Activated naive CD8-positive, alpha-beta T cell (primary cell): ENCODE data around the gene GPR68.
A peak's percentile ranks its signal among the peaks of the same experiment; 100 is the strongest.
"Not testable (repeated sequence)": the region's sequence is repeated elsewhere in the genome, so short reads cannot be mapped to it uniquely, and the experiment has no call there.

ENCODE experiments used
- H3K27ac Mint-ChIP-seq: one replicate; pipeline ENCODE4 v1.8.0; 2021; ENCODE audit warnings: mixed read lengths
- H3K27me3 Mint-ChIP-seq: one replicate; pipeline ENCODE4 v1.8.0; 2021; ENCODE audit warnings: mixed read lengths
- H3K36me3 Mint-ChIP-seq: one replicate; pipeline ENCODE4 v1.8.0; 2021; ENCODE audit warnings: mixed read lengths
- H3K4me1 Mint-ChIP-seq: one replicate; pipeline ENCODE4 v1.8.0; 2021; ENCODE audit warnings: low read depth, mixed read lengths
- H3K4me3 Mint-ChIP-seq: one replicate; pipeline ENCODE4 v1.8.0; 2021; ENCODE audit warnings: mild to moderate bottlenecking, mixed read lengths
- H3K9me3 Mint-ChIP-seq: one replicate; pipeline ENCODE4 v1.8.0; 2021; ENCODE audit warnings: low read depth, mixed read lengths

Gene GPR68

GRCh38 chr14:91232052-91232451, 12.5 kb downstream of the GPR68 start:
- H3K27me3 Mint-ChIP-seq: no peaks in the 10 kb centered on the region
- H3K9me3 Mint-ChIP-seq: no peaks in the 10 kb centered on the region
- peaks cover 10% of the 10 kb centered on the region for H3K36me3 Mint-ChIP-seq
- peak overlapping the region; percentile 35 for H3K4me3 Mint-ChIP-seq
- peaks cover 62% of the 10 kb centered on the region for H3K4me1 Mint-ChIP-seq
- peak overlapping the region; percentile 99 for H3K27ac Mint-ChIP-seq

- H3K4me3 Mint-ChIP-seq: peak overlapping the region; percentile 82
- H3K9me3 Mint-ChIP-seq: no peaks in the 10 kb centered on the region
- peaks cover 10% of the 10 kb centered on the region for H3K36me3 Mint-ChIP-seq
- H3K27ac Mint-ChIP-seq: peak overlapping the region; percentile 99
- no peaks in the 10 kb centered on the region for H3K27me3 Mint-ChIP-seq
- peaks cover 67% of the 10 kb centered on the region for H3K4me1 Mint-ChIP-seq
Measured at GRCh38 chr14:91231446-91231845, 13.1 kb downstream of the GPR68 start.

GRCh38 chr14:91230397-91231035, 14.0 kb downstream of the GPR68 start:
- peaks cover 75% of the 10 kb centered on the region for H3K4me1 Mint-ChIP-seq
- H3K36me3 Mint-ChIP-seq: peaks cover 12% of the 10 kb centered on the region
- peak overlapping the region; percentile 82 for H3K4me3 Mint-ChIP-seq
- no peaks in the 10 kb centered on the region for H3K9me3 Mint-ChIP-seq
- peak overlapping the region; percentile 99 for H3K27ac Mint-ChIP-seq
- no peaks in the 10 kb centered on the region for H3K27me3 Mint-ChIP-seq

- Mint-ChIP-seq H3K4me1 (peaks cover 83% of the 10 kb centered on the region), H3K9me3 (no peaks in the 10 kb centered on the region), H3K27me3 (no peaks in the 10 kb centered on the region), H3K36me3 (peaks cover 13% of the 10 kb centered on the region), H3K4me3 (peak overlapping the region; percentile 82), H3K27ac (peak overlapping the region; percentile 99)
Measured at GRCh38 chr14:91229743-91230200, 14.7 kb downstream of the GPR68 start.

GRCh38 chr14:91229005-91229382, 15.5 kb downstream of the GPR68 start:
- no peaks in the 10 kb centered on the region for H3K27me3 Mint-ChIP-seq
- peak overlapping the region; percentile 82 for H3K4me3 Mint-ChIP-seq
- H3K27ac Mint-ChIP-seq: peak overlapping the region; percentile 99
- peaks cover 85% of the 10 kb centered on the region for H3K4me1 Mint-ChIP-seq
- peaks cover 13% of the 10 kb centered on the region for H3K36me3 Mint-ChIP-seq
- no peaks in the 10 kb centered on the region for H3K9me3 Mint-ChIP-seq

- Mint-ChIP-seq H3K27ac (peak overlapping the region; percentile 99), H3K4me3 (peak overlapping the region; percentile 82), H3K27me3 (no peaks in the 10 kb centered on the region), H3K9me3 (no peaks in the 10 kb centered on the region), H3K4me1 (peaks cover 89% of the 10 kb centered on the region), H3K36me3 (peaks cover 14% of the 10 kb centered on the region)
Measured at GRCh38 chr14:91228112-91229004, 16.1 kb downstream of the GPR68 start.

DNA sequence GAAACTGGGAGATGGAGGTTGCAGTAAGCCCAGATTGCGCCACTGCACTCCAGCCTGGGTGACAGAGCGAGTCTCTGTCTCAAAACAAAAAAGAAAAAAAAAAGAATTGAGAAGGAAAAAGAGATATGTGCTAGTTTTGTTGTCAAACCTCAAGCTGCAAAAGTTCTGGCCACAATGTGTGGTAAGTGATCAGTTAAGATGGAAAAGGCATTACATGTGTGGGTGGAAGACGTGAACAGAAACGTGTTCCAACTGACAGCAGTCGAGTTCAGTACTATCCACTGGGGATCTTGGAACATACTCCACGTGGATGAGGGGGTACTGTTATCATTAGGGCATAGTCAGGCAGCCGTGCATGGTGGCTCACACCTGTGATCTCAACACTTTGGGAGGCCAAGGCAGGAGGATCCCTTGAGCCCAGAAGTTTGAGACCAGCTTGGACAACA, 17.3 kb downstream of the GPR68 start:
- no peaks in the 10 kb centered on the region for H3K27me3 Mint-ChIP-seq
- H3K4me3 Mint-ChIP-seq: peak overlapping the region; percentile 82
- peaks cover 95% of the 10 kb centered on the region for H3K4me1 Mint-ChIP-seq
- H3K36me3 Mint-ChIP-seq: peaks cover 23% of the 10 kb centered on the region
- H3K27ac Mint-ChIP-seq: peak overlapping the region; percentile 99
- peaks cover 5% of the 10 kb centered on the region for H3K9me3 Mint-ChIP-seq

DNA sequence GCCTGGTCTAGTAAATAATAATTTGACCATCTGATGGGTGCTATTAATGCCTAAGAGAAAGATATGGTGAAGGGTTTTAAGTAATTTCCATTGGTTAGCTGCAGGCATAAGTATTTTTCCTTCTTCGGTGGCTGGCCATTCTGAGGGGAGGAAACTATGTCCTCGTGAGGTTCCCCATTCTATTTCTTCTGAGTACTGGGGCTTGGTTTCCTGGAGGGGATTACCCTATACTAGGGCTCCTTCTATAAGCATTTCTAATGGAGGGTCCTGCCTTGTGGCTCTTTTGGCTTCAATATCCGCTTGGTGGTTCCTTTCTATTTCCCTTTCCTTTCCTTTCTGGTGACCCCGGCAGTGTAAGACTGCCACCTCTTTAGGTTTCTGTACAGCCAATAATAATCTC, 18.1 kb downstream of the GPR68 start:
- Mint-ChIP-seq H3K36me3 (peaks cover 25% of the 10 kb centered on the region), H3K27ac (peak overlapping the region; percentile 99), H3K4me3 (peak overlapping the region; percentile 82), H3K4me1 (peaks cover 92% of the 10 kb centered on the region)
- H3K27me3 Mint-ChIP-seq, H3K9me3 Mint-ChIP-seq: not testable (repeated sequence)

DNA sequence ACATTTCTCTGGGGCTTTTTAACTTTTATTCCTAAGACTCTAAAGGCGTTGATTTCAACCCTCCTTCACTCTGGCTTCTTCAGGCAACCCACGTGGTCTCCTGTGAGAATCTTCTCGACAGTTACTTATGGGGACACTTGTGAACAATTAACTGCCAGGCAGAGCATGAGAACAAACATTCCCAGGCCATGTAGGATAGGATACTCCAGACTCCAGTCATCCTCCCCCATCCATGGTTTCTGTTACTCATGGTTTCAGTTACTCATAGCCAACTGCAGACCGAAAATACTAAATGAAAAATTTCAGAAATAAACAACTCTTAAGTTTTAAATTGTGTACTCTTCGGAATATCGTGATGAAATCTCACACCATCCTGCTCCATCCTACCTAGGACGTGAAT, 19.5 kb downstream of the GPR68 start:
- peaks cover 87% of the 10 kb centered on the region for H3K4me1 Mint-ChIP-seq
- peak overlapping the region; percentile 20 for H3K4me3 Mint-ChIP-seq
- no peaks in the 10 kb centered on the region for H3K27me3 Mint-ChIP-seq
- H3K36me3 Mint-ChIP-seq: peaks cover 24% of the 10 kb centered on the region
- H3K9me3 Mint-ChIP-seq: peaks cover 5% of the 10 kb centered on the region
- peak overlapping the region; percentile 99 for H3K27ac Mint-ChIP-seq

DNA sequence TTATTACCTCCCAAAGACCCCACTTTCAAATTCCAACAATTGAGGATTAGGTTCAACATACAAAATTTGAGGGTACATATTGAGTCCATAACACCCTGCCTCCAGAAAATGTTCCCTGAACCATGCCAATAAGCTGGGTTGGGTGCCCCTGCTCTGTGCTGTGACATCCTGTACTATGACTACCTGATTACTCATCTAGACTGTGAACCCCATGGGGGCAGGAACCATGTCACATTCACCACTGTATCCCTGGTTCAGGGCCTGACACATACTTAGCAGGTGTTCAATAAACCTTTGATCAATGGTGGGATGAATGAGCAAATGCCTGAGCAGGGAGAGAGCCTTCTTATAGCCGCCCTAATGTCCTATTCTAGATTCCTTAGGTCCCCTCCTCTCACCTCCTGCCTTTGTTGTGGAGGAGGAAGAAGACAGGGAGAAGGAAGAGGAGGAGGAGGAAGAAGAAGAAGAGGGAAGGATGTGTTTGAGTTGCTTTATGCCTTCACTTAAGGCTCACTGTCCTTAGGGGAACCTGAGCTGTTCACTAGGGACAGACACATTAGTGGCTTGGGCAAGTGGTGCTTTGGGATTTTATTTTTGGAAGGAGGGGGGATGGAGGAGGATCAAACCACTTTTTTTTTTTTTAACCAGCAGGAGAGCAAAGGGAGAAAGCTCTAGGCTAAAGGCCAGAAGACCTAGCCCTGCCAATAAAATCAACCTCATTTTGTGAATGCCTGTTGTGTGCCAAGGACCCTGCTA, 21.3 kb downstream of the GPR68 start:
- Mint-ChIP-seq H3K36me3 (peaks cover 21% of the 10 kb centered on the region), H3K4me1 (peaks cover 70% of the 10 kb centered on the region), H3K27me3 (no peaks in the 10 kb centered on the region), H3K27ac (peak overlapping the region; percentile 93), H3K9me3 (peaks cover 5% of the 10 kb centered on the region), H3K4me3 (peak overlapping the region; percentile 40)

GRCh38 chr14:91221270-91221669, 23.2 kb downstream of the GPR68 start:
- Mint-ChIP-seq H3K27me3 (no peaks in the 10 kb centered on the region), H3K27ac (peak overlapping the region; percentile 38), H3K4me3 (peak overlapping the region; percentile 14), H3K36me3 (peaks cover 25% of the 10 kb centered on the region), H3K4me1 (peaks cover 51% of the 10 kb centered on the region), H3K9me3 (peaks cover 5% of the 10 kb centered on the region)

GRCh38 chr14:91220581-91221000, 23.9 kb downstream of the GPR68 start:
- H3K27me3 Mint-ChIP-seq: no peaks in the 10 kb centered on the region
- peaks cover 27% of the 10 kb centered on the region for H3K36me3 Mint-ChIP-seq
- no peak overlapping the region for H3K27ac Mint-ChIP-seq
- H3K4me3 Mint-ChIP-seq: no peak overlapping the region
- peaks cover 44% of the 10 kb centered on the region for H3K4me1 Mint-ChIP-seq
- peaks cover 5% of the 10 kb centered on the region for H3K9me3 Mint-ChIP-seq

DNA sequence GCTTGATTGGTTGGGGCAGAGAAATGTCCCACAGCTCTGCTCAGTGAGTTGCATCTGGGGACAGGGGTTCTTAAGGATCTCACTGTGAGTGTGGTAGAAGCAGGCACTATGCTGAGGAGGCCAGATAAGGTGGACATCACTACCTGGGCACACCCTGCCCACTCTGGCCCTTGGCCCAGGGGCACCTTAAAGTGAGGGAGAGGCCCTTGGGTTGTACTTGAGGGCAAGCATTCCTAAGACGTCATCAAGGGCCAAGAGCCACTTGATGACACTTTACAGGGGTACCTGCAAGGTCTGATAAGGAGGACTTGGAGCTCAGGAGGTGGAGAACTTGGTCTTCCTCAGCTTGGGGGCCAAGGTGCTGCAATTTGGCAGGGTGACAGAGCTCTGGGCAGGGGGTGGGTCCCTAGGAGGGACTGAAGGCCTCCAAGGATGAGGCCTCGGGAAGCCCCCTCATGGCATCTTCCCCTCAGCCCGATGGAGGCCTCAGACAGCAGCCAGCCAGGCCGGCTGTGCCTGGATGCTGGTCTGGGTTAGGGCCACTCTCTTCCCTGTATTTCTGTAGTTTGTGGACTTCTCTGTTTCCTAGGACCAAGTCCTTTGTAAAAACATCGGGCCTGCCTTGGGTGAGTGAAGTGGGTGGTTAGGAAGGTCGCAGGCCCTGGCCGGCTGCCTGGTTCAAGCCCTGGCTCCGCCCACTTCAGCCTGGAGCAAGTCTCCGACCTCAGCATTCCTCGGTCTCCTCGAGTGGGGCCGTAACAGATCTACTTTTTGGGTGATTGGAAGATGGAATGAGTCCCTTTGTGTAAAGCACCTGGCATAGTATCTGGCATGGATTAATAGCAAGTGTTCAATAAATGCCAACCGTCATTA, 24.8 kb downstream of the GPR68 start:
- peaks cover 35% of the 10 kb centered on the region for H3K4me1 Mint-ChIP-seq
- H3K27me3 Mint-ChIP-seq: no peaks in the 10 kb centered on the region
- H3K36me3 Mint-ChIP-seq: peaks cover 27% of the 10 kb centered on the region
- H3K9me3 Mint-ChIP-seq: peaks cover 5% of the 10 kb centered on the region
- H3K4me3 Mint-ChIP-seq: no peak overlapping the region
- peak overlapping the region; percentile 58 for H3K27ac Mint-ChIP-seq

GRCh38 chr14:91218014-91218413, 26.5 kb downstream of the GPR68 start:
- no peak overlapping the region for H3K4me3 Mint-ChIP-seq
- H3K9me3 Mint-ChIP-seq: peaks cover 3% of the 10 kb centered on the region
- H3K36me3 Mint-ChIP-seq: peaks cover 28% of the 10 kb centered on the region
- H3K4me1 Mint-ChIP-seq: peaks cover 22% of the 10 kb centered on the region
- H3K27ac Mint-ChIP-seq: no peak overlapping the region
- H3K27me3 Mint-ChIP-seq: no peaks in the 10 kb centered on the region
